ENCODE data around the gene CST11.

Gene CST11

DNA sequence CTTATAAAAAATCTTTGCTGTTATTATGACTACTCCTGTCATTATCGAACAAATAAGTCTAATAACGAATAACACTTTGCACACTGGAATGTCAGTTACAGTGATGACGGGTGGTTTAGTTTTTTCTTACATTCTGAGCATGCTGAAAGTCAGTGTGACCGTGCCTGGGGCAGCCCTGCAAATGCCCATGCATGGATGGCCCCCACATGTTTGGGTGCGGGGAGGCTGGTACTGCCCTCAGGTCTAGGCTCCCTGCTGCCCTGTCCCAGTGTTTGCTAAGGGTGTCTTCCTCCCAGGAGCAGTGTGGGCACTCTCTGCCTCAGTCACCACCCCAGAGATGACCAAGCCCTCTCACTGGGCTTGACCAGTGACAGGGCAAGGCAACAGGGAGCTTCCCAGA is 10.2 kb downstream of the CST11 start:
- TF ChIP-seq CTCF (IDR thresholded peaks at IDR 0.05) (no peak), ZFX (IDR thresholded peaks at IDR 0.05; ENCODE audit: borderline replicate concordance) (no peak)
- H3K27ac ChIP-seq: no peak overlapping the region

GRCh38 chr20:23441850-23442313 is 10.8 kb downstream of the CST11 start:
- H3K27ac ChIP-seq: no peak overlapping the region
- TF ChIP-seq CTCF (IDR thresholded peaks at IDR 0.05): peak; percentile 86
- TF ChIP-seq ZFX (IDR thresholded peaks at IDR 0.05; ENCODE audit: borderline replicate concordance): no peak

GRCh38 chr20:23440004-23440403 is 12.7 kb downstream of the CST11 start:
- TF ChIP-seq ZFX (IDR thresholded peaks at IDR 0.05; ENCODE audit: borderline replicate concordance) (no peak), CTCF (IDR thresholded peaks at IDR 0.05) (no peak)
- H3K27ac ChIP-seq: no peak overlapping the region

- no peak overlapping the region for H3K27ac ChIP-seq
- TF ChIP-seq ZFX (IDR thresholded peaks at IDR 0.05; ENCODE audit: borderline replicate concordance): no peak
Measured at GRCh38 chr20:23438661-23439060, 14.0 kb downstream of the CST11 start.

DNA sequence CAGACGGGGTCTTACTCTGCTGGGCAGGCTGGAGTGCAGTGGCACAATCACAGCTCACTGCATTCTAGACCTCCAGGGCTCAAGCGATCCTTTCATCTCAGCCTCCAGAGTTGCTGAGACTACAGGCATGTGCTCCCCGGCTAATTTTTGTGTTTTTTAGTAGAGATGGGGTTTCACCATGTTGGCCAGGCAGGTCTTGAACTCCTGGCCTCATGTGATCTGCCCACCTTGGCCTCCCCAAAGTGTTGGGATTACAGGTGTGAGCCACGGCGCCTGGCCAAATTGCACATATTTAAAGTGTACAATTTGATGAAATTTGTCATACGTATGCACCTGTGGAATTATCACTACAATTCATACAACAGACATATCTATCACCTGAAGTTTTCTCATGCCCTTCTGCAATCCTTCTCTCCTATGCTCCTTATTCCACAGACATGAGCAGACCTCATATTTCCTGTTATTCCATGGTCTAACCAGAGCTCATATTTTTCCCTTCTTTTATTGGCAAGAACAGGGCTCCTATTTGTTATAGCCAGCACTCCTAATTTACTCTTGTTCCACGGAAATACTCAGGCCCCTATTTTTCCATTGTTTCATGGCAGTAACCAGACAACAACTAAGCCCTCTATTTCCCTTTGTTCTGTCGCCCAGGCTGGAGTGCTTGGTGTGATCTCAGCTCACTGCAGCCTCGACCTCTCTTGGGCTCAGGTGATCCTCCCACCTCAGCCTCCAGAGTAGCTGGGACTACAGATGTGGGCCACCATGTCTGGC is 15.4 kb downstream of the CST11 start:
- no peak for TF ChIP-seq CTCF (IDR thresholded peaks at IDR 0.05)
- no peak for TF ChIP-seq ZFX (IDR thresholded peaks at IDR 0.05; ENCODE audit: borderline replicate concordance)
- H3K27ac ChIP-seq: no peak overlapping the region

DNA sequence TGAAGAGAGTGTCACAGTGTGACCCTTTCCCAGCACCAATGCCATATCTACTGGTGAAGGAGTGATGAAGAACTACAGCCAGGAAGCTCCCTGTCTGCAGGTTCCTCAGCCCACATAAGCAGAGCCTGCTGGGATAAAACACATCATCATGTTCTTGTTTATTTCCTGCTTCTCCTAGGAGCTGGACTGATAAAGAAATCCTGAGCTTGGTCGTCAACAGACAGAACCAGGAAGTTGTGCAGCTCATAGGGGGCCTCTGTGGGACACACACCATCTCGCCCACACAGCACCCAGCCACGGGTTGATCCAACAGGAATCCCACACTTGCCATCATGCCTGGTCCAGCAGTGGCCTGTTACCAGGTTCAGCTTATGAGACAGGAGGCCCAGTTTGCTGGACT is 16.0 kb downstream of the CST11 start:
- no peak overlapping the region for H3K27ac ChIP-seq

More for the DNA sequence above, 16.0 kb downstream of the CST11 start:
- TF ChIP-seq ZFX (IDR thresholded peaks at IDR 0.05; ENCODE audit: borderline replicate concordance) (no peak), CTCF (IDR thresholded peaks at IDR 0.05) (no peak)
